GM11168 (cell line): ENCODE data around the gene SETD1B.
"Not testable (repeated sequence)": the region's sequence is repeated elsewhere in the genome, so short reads cannot be mapped to it uniquely, and the experiment has no call there.

Experiments
- in situ Hi-C: fragments of 300-500 bp; cut with MboI; formaldehyde crosslinking; loops from one replicate; pipeline ENCODE4 v1.12.0; 2022; ENCODE audit warnings: low sequenced_read_pairs; ENCODE audit not compliant: unreplicated experiment

The SETD1B gene

DNA sequence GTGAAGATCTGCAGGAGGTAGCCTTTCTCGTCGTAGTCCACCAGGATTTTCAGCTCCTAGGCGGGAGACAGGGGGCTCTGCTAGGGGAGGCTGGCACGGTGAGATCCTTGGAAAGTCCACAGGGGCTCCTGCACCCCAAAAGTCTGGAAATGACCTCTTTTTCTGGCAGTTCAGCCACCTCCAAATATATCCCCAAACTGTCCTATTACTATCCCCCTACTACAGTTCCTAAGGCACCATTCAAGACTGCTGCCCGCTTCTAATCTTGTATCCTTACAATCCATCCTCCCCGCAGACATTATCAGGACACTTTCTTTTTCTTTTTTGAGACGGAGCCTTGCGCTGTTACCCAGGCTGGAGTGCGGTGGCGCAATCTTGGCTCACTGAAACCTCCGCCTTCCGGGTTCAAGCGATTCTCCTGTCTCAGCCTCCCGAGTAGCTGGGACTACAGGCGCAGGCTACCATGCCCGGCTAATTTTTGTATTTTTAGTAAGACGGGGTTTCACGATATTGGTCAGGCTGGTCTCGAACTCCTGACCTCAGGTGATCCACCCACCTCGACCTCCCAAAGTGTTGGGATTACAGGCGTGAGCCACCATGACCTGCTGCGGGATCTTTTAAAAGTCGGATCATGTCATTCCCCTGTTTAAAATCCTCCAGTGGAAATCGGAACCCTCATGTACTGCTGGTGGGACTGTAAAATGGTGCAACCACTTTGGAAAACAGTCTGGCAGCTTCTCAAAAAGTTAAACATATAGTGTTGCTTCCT, 36.4 kb downstream of the SETD1B start:
- in situ Hi-C loops: no loop called here

DNA sequence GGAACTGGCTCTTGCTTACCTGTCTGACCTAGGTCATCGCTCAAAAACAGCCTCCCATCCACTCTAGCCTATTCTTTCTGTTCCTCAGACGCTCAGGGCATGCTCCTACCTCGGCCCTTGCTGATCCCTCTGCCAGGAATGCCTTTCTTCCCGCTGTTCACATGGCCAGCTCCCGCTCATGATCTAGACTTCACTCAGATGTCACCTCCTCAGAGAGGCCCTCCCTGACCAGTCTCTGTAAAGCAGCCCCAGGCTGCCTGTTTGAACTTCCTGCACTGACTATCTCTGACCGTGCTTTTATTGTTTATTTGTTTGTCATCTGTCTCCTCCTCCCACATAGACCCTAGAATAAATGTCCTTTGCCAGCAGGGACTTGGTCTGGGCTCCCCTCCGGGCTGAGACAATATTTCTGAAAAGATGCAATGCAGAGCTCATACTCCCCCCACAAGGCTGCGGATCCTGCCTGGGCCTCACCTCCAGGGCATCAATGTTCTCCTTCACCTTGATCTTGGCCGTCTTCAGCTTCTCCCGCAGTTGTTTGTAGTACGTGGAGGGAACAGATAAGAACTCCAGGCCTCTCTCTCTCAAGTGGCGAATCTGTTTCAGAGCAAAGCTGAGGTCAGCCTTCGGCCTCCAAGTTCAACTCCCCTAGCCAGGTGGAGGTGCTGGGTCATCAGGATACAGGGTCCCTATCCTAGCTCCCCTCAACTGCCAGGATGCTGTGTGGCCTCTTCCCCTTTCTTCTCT, 39.6 kb downstream of the SETD1B start:
- in situ Hi-C loops: no loop called here

DNA sequence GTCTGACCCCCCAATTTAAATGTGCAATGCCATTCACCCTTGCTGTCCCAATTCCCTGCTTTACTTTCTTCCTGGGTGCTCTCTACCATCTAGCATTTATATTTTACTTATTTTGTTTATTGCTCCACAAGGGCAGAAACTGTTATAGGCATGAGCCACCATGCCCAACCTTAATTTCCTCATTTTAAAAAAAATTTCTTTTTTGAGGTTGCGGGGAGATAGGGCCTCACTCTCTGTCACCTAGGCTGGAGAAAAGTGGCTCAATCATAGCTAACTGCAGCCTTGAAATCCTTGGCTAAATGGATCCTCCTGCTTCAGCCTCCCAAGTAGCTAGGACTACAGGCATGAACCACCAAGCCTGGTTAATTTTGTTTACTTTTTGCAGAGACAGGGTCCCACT, 41.9 kb downstream of the SETD1B start:
- in situ Hi-C loops: no loop called here

DNA sequence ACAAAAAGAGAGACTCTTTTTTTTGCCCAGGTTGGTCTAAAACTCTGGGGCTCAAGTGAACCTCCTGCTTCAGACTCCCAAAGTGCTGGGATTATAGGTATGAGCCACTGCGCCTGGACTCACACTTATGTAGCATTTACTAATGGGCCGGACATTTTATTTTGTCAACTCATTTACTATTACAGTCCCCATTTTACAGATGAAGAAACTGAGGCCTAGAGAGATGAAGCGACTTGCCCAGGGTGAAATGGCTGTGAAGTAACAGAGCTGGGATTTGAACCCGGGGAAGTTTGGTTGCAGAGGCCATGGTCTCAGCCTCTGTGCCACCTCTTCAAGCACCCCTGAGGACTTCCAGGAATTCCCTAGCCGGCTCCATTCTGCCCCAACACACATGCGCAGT, 45.4 kb downstream of the SETD1B start:
- in situ Hi-C loops: no loop called here

- in situ Hi-C loops: no loop called here
Observed at GRCh38 chr12:121849665-121850064, 45.9 kb downstream of the SETD1B start.

- in situ Hi-C loops: not testable (repeated sequence)
Observed at GRCh38 chr12:121852392-121852791, 48.6 kb downstream of the SETD1B start.

- in situ Hi-C loops: no loop called here
Observed at GRCh38 chr12:121857322-121858246, 53.8 kb downstream of the SETD1B start.

DNA sequence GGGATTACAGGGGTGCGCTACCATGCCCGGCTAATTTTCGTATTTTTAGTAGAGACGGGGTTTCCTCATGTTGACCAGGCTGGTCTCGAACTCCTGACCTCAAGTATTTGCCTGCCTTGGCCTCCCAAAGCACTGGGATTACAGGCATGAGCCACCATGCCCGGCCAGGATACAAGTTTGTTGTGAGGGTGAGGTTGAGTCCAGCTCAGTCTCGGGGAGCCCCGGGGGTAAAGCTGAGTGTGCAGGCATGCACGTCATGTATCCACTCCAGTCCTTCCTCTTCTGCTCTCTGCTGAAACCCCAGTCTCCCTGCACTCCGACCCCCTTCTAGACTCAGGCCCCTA, 54.5 kb downstream of the SETD1B start:
- in situ Hi-C loops: no loop called here

GRCh38 chr12:121858662-121859572, 55.1 kb downstream of the SETD1B start, which contains the start of gene HPD:
TSS of gene HPD (minus strand) at chr12:121858859. CDS start at chr12:121858823, 36 bp downstream.
- in situ Hi-C loops: no loop called here

DNA sequence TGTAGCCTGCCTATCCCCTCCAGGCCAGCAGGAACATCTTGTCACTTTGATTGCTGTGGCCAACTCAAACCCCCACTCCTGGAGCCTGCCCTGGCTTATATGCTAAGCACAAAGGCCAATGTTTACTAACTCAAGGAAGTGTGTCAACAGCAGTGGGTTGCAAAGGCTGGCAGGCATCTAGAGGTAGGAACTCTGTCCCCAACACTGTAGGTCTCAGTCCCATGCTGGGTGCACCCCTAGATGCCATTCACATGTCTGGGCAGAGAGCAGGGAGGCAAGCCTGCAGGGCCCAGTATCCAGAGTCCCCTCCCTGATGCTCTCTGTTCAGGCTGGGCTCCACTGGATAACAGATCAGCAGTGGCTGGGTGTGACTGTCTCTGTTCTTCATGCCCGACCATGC, 56.4 kb downstream of the SETD1B start:
- in situ Hi-C loops: no loop called here

DNA sequence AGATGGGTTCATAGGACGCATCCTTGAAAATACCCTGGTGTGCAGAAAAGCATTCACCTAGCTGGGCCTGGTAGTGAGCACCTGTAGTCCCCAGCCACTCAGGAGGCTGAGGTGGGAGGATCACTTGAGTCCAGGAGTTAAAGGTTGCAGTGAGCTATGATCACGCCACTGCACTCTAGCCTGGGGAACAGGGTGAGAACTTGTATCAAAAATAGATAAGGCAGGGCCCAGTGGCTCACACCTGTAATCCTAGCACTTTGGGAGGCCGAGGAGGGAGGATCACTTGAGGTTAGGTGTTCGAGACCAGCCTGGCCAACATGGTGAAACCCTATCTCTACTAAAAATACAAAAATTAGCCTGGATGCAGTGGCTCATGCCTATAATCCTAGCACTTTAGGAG, 56.9 kb downstream of the SETD1B start:
- in situ Hi-C loops: not testable (repeated sequence)

- in situ Hi-C loops: no loop called here
Observed at GRCh38 chr12:121861636-121862254, 57.9 kb downstream of the SETD1B start.

DNA sequence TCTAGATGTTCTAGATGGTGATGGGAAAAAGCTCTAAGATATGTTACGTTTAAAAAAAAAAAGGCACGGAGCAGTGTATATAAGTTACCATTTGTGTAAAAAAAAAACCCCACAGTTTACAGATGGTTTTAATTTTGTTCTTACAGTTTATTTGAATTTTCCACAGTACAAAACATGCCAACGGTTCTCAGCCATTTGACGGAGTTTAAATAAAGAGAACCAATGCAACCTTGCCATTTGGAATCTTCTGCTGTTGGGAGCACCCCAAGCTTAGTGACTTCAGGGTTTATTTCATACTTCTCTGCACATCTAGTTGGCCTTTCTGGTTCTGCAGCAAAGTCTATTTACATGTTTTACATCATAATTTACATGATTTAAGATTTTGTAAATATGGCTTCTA, 62.5 kb downstream of the SETD1B start:
- in situ Hi-C loops: no loop called here

DNA sequence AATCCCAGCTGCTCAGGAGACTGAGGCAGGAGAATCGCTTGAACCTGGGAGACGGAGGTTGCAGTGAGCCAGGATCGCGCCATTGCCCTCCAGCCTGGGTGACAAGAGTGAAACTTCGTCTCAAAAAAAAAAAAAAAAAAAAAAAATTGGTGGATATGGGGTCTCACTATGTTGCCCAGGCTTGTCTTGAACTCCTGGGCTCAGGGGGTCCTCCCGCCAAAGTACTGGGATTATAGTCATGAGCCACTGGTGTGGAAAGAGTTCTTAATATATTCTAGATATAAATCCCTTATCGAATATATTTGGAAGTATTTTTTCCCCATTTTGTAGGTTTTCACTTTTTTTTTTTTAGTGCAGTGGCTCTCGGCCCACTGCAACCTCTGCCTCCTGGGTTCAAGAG, 65.4 kb downstream of the SETD1B start:
- in situ Hi-C loops: not testable (repeated sequence)

DNA sequence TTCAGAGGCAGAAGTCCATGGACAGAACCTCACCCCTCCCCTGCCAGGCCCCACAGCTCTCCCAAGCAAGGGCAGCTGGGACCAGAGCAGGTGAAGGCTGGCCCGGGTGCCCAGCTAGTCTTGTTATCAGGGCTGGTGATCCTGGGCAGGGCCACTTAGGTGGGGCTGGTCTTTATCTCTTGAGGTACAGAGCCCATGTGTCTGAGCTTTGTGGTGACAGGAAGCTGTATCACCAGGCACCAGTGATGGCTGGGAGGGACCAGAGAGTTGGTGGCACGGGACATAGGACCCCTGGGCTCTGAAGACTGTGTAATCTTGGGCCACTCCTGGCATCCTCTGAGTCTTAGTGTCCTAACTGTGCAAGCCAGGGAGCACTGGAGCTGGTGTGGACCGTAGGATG, 67.7 kb downstream of the SETD1B start:
- in situ Hi-C loops: no loop called here

DNA sequence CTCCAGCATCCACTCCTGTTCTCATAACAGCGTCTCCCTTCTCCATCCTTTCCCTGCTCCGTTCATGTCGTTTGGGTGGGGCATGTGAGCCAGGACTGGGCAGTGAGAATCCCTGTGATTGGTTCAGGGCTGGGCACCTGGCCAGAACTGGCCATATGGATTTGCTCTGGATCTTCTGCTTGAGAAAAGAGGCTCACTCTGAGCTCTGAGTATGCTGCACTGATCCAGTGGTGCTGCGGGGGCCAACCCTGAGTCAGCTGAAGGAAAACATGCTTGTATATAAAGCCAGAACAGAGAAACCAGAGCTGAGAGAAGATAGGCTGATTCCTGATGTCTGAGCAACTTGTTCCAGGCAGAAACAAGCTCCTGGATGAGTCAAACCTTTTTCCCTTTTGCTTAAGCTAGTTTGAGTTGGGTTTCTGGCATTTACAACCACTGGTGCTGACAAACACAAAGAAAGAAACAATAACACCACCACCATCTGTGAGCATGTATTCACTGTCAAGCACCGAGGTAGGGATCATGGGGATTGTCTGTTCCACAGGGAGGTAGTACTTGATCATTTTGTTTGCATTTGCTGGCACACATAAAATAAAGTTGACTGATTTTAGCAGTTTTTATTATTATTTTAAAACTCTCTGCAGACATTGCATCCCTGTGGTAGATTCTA, 68.9 kb downstream of the SETD1B start:
- in situ Hi-C loops: no loop called here

DNA sequence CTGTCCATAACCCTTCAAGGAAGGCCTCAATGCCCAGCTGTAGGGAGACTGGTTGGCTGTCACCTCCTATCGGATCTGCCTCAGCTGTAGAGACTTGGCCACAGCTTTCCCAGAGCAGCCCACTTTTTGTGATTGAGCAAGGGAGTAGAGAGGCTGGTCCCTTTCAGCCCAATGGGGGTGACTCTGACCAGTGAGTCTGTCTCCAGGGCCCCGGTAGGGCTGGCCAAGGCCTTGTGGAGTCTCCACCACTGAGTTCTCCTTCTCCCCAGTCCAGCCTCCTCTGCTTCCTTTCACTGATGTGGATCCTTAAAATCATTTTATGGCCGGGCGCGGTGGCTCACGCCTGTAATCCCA, 69.4 kb downstream of the SETD1B start:
- in situ Hi-C loops: no loop called here

- in situ Hi-C loops: no loop called here
Observed at GRCh38 chr12:121874071-121874470, 70.3 kb downstream of the SETD1B start.

GRCh38 chr12:121875582-121875981, 71.8 kb downstream of the SETD1B start:
- in situ Hi-C loops: no loop called here
